IPS-18c (cell line): Measurements from ENCODE around the gene TIAM2.
"Not testable (repeated sequence)": the region's sequence is repeated elsewhere in the genome, so short reads cannot be mapped to it uniquely, and the experiment has no call there.

Source experiments
- H3K4me3 ChIP-seq: 2 replicates; pipeline ENCODE4 v1.7.0; 2013; ENCODE audit warnings: low read depth, mild to moderate bottlenecking, low read length, moderate library complexity; ENCODE audit not compliant: insufficient read depth
- H3K9me3 ChIP-seq: one replicate; pipeline ENCODE4 v1.6.1; 2013; ENCODE audit warnings: mild to moderate bottlenecking, low read length, moderate library complexity; ENCODE audit not compliant: control insufficient read depth, insufficient read depth

The TIAM2 gene

DNA sequence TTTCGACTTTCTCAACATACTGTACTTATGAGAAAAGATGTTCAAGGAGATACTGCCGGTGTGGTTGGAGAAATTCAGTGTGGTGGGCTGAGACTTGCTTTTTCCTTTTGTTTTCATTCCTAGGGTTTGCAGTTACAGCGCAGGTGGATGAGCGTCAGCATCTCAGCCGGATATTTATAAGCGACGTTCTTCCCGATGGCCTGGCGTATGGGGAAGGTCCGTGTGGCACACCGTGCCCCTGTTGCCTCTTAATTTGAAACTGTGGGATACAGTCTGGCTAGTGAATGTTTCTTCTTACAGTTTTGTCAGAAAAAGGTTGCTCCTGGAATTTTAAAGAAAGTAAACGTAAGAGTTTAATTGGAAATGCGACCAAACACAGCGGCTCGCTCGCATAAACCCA lies 187.0 kb downstream of the TIAM2 start:
- Histone ChIP-seq H3K4me3 (no peak overlapping the region), H3K9me3 (no peaks in the 10 kb centered on the region)

DNA sequence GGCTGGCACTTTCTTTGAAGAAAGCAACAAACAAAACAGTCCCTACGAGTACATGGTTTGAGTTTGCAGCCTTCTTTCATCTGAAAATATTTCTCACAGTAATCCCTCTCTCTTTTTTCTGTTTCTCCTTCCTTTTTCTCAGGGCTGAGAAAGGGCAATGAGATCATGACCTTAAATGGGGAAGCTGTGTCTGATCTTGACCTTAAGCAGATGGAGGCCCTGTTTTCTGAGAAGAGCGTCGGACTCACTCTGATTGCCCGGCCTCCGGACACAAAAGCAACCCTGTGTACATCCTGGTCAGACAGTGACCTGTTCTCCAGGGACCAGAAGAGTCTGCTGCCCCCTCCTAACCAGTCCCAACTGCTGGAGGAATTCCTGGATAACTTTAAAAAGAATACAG lies 188.0 kb downstream of the TIAM2 start:
- Histone ChIP-seq H3K4me3 (no peak overlapping the region), H3K9me3 (no peaks in the 10 kb centered on the region)

DNA sequence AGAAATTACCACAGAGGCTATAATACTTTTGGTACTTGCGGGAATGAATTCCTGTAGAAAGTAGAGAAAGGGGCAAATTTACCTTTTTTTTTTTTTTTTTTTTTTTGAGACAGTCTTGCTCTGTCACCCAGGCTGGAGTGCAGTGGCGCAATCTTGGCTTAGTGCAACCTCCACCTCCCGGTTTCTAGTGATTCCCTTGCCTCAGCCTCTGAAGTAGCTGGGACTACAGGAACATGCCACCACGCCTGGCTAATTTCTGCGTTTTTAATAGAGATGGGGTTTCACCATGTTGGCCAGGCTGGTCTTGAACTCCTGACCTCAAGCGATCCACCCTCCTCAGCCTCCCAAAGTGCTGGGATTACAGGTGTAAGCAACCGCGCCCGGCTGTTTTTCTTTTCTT lies 189.9 kb downstream of the TIAM2 start:
- not testable (repeated sequence) for H3K4me3 ChIP-seq, H3K9me3 ChIP-seq

DNA sequence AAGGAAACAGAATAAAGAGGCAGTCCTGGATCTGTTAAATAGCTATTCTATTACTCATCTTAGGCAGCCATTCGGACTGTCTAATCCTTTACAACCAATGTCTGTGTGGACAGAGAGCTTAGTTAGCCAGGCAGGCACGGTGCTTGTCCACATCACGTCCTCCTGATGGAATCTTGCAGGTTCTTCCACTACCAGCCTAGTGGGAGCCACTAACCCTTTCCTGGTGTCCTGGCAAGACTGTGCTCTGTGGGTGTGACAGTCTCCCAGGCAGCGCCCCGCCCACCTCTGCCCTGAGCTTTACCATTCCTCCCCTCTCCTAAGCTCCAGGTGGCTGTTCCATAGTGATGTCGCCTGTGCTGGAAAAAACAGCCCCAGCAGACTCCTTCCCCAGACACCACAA lies 190.4 kb downstream of the TIAM2 start:
- Histone ChIP-seq H3K9me3 (no peaks in the 10 kb centered on the region), H3K4me3 (no peak overlapping the region)

DNA sequence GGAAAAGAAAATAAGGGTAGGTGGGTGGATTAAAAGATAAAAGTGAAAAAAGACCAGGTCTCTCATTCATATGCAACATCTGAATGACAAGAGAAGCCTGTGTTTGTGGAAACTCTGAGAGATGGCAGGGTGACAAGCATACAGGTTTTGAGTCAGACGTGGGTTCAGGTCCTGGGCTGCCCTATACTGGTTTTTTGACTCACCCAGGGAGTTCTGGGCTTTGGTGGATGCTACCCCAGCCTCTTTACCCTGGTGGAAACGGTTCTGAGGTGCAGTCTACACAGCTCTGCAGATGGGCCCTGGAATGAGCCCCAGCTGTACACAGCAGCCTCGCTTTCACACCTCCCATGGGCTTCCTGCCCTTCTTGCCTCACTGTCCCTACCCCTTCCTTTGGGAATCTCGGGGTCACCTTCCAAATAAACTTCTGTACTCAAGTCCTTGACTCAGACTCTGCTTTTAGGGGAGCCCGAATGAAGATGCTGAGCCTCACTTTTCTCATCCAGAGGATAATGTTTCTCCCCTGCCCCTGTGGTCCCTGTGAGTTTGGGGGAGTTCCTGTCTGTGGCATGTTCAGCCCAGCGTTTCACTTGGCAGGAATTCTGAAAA lies 191.0 kb downstream of the TIAM2 start:
- no peaks in the 10 kb centered on the region for H3K9me3 ChIP-seq
- no peak overlapping the region for H3K4me3 ChIP-seq

DNA sequence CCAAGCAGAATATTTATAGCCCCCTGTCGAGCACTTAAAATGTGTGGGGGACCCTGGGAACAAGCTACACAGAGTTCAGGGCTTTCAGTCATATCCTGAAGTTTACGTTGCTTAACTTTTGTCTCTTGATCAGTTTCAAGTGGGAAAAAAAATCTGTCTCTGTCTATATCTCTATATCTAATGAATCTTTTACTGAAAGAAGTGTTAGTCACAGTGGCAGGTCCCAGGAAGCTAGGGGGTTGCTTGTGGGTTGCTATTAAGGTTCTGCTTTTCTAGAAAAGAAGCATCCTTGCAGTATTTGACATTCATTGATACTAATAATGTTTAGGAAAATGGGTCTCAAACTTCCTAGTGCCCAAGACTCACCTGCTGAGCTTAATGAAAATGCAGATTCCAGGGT lies 192.0 kb downstream of the TIAM2 start:
- Histone ChIP-seq H3K9me3 (no peaks in the 10 kb centered on the region), H3K4me3 (no peak overlapping the region)

DNA sequence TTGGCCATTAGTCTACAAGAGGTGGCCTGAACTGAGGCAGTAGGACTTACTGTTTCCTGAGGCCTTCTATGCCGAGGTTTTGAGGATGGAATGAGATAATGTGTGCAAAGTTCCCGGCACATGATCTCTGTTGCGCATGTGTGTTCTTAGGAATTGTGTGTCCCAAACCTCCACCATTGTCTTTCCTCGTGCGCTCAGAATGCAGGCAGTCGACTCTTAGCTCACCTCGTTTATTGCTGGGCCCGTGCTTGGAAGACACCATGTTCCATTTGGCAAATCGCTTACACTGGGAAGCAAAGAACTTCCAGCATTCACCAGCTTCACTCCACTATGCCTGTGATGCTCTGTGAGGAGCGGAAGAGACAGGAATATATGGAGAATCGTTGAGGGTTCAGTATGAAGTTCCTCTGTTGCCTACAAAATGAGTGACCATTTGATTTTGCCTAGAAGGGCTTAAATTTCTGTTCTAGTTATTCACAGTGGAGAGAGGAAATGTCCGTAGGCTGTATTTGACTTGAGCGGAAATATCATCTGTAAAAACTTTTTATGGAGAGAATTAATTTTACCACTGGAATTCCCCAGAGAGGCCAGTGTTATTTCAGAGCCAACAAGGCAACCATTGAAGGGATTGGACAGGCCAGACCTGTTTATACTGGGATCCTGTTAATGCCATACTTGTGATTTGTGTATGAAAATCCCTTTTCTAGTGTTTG lies 193.0 kb downstream of the TIAM2 start:
- no peaks in the 10 kb centered on the region for H3K9me3 ChIP-seq
- no peak overlapping the region for H3K4me3 ChIP-seq

DNA sequence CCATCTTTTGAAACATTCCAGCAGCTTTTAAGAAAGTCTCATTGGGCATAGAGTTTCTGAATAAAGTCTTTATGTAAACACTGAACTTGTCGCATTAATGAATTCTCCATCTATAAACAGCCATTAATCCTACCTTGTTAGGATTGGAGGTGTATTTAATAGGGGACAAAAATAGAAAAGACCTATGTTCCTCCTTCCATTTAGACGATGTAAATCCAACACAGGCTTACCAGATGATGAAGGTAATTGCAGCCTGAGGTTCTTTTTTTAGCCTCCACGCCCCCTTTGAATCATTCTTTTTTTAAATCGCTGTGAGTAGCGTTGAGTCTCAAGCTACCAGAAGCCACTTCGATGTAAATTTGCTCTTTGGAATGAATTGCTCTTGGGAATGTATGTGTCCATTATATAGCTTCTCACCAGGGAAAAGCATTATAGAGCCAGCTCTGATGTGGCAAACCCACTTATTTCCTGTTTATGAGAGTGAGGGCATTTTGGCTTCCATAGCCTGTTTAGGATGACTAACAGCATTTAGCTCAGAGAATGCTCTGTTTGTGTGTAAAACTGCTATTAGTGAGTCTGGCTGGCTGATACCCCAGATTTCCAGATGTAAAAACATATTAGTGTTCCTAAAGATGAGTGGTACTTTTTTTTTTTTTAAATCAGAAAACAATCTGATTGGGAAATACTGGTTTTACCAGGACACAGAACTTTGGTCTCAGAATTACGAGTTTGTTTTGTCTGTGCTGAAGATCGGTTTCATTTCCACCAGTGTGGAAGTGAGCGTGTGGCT lies 193.8 kb downstream of the TIAM2 start:
- H3K4me3 ChIP-seq = no peak overlapping the region
- no peaks in the 10 kb centered on the region for H3K9me3 ChIP-seq

DNA sequence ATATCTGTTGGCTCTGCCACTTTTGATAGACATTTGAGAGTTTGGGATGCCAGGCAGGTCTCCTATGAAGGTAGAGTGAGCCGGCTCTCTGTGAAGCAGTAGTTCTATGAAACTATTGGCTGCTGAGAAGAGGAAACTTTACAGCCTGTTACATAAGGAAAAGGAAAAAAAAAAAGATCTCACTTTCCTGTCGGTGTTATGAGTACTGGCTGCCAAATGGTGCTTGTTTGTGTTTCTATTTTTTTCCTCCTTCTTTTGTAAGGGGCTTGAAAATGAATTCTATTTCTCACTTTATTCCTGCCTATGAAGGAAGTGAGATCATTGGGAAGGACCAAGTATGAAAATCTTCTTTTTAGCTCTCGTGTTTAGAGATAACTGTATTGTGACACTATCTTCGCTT lies 195.6 kb downstream of the TIAM2 start:
- Histone ChIP-seq H3K9me3 (no peaks in the 10 kb centered on the region), H3K4me3 (no peak overlapping the region)

DNA sequence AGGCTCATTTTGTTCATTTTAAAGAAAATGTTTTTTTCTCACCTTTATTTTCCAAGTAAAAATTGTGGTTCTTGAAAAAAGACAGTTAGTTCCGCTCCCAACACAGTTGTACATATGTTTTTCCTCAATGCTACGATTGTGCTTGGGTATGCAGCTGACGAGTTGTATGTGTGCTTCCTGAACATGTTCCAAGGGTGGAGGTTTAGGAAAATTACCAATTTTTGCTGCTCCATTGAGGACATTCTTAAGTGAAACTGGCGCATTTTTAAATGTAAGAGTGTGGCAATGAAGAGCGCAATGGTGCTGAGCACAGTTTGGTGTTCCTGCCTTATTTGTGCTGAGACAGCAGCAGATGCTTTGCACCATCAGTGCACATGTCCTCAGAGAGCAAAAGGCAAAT lies 198.4 kb downstream of the TIAM2 start:
- H3K4me3 ChIP-seq = no peak overlapping the region
- H3K9me3 ChIP-seq = no peaks in the 10 kb centered on the region

DNA sequence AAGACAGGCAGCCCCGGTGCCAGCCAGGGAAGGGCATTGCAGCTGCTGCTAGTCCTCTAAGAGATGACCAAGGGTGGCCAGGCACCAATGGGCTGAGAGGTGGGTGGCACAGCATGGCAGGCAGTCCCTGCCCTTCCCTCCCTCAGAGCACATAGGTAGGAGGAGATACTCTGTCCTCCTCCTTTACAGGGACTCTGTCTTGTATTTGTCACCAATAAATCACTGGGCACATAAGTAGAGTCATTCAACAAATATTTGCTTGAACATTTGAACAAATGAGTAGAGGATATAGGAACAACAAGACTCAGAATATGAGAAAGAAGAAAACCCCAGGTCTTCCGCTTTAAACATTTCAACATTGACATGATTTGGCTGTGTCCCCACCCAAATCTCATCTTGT lies 199.3 kb downstream of the TIAM2 start:
- Histone ChIP-seq H3K4me3 (no peak overlapping the region), H3K9me3 (no peaks in the 10 kb centered on the region)

DNA sequence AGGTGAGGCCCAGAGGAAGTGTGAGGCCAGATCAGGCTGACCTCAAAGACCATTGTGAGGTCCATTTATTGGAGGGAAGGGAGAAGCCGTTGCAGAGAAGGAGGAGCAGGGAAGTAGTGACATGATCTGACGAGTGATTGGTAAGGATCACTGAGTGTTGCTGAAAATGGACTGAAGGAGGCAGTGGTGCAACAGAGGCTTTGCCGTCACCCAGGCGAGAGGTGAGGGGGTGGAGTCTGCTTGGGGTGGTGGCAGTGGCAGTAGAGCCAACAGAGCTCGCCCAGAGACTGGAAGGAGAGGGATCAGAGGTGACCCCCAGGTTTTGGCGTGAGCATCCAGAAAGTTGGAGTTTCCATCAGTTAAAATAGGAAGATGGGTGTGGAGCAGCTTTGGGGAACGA lies 200.8 kb downstream of the TIAM2 start:
- no peaks in the 10 kb centered on the region for H3K9me3 ChIP-seq
- no peak overlapping the region for H3K4me3 ChIP-seq

DNA sequence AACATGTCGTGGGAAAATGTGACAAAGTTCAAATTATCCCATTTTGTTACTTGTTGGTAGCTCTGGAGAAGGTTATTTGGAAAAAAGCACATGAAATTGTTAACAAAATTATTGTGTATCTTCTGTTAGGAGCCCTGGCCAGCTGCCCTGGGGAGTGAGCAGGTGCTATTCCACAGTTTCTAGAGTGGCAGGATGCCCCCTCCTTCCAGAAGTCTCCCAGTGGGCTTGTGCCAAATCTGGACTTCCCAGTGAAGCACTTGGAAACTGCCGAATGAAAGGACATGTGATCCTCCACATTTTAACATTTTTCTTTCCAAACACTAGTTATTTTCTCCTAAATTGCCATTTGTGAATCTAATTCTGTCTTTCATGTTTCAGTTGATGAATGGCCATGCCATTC lies 201.8 kb downstream of the TIAM2 start:
- Histone ChIP-seq H3K9me3 (no peaks in the 10 kb centered on the region), H3K4me3 (no peak overlapping the region)

DNA sequence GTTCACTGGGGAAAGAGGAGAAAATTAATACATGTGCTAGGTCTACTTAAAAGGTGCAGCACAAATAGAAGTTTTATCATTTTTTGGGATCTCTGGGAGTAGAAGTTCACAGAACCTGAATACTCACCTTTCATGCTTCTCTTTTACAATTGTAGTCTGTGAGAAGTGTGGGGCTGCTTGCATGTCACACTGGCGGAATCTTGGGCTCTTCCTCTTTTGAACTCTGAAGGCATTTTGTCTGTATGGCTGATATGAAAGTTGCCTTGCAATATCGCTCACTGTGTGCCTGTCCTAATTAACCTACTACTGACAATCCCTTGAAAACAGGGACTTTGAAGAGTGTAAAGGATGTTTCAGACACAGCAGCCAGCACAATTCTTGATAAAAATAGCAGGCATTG lies 202.8 kb downstream of the TIAM2 start:
- Histone ChIP-seq H3K9me3 (no peaks in the 10 kb centered on the region), H3K4me3 (no peak overlapping the region)

DNA sequence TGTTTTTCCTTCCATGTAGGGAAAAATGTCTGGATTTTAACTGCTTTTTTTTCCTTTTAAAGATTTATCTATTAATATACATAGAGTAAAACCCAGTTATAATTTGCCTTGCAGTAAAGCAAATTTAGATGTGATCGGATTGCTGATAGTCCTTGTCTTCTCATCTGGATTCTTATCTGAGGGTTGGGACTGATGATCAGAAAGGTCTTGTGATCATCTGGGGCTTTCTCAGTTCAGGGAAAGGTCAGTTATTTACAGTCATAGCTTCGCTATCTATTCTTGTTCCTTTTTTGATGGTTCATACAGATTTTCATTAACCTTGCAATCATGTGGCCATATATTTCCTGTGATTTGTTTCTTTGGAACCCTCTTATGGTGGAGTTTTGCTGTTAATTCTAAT lies 204.9 kb downstream of the TIAM2 start:
- H3K9me3 ChIP-seq = peaks cover 2% of the 10 kb centered on the region

DNA sequence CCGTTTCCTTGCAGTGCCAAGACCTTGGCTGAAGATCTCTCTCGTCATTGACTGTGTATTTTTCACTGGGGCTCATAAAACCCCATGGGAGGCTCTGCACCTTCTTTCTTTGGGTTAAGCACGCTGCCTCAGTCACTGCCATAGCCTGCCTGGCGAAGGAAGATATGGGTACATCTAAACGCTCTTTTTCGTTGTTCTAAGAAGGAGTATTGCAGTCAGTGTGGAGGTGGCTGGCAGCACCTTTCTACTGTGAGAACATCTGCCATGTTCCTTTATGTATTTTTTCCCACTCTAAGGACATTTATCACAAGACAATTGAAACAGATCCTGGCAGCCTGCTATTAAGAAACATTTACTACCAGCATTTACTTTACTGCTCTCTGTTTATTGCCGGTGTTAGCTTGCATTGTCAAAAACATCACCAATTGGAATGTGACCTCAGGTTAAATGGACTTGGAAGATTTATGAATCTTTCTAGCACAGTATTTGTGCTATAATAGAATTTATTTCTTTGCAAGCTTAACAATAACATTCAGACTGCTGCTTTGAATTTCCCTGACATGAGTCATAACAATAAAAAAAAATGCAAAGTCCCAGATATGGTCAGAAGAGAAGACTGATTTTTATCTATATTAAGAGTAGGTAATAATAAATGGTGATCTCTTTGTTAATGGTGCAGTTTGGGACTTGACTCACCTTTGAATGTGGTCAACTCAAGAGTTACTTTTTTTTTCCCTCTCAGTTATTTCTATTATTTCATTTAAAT lies 206.5 kb downstream of the TIAM2 start:
- Histone ChIP-seq H3K9me3 (peaks cover 2% of the 10 kb centered on the region), H3K4me3 (no peak overlapping the region)

More for the DNA sequence above, 204.9 kb downstream of the TIAM2 start:
- no peak overlapping the region for H3K4me3 ChIP-seq

DNA sequence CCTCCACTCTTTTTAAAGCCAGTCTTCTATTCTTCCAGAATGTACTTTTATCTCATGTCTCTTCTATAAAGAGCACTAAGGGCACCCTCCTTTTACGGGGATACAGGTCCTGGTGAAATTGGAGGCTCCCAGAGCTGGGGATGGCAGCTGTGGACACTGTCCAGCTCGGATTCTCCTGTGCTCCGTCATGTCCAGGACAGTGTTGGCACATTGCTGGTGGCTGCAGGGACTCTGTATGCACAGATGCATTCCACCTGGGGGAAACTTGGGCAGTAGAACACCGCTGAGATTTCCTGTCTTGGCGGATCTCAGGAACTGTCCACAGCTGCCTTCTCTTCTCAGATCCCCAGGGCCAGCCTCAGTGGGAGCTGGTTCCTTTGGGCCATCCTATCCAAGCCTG lies 212.1 kb downstream of the TIAM2 start:
- no peak overlapping the region for H3K4me3 ChIP-seq
- H3K9me3 ChIP-seq = peaks cover 2% of the 10 kb centered on the region

DNA sequence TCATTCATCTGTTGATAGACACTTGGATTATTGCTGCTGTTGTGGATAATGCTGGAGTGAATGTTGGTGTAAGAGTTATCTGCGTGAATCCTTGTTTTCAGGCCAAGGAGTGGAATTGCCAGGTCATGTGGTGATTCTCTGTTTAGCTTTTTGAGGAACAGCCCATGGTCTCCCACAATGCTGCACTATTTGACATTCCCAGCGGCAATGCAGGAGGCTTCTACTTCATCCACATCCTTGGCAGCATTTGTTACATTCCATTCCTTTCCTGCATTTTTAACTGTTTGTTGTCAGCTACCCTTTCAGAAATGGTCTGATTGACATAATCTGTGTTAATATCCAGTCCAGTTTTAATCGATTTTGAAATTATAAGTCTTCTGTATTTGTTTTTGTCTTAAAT lies 217.0 kb downstream of the TIAM2 start:
- H3K9me3 ChIP-seq = no peaks in the 10 kb centered on the region
- no peak overlapping the region for H3K4me3 ChIP-seq
